ENCODE results near the gene MBNL3.
A peak's percentile ranks its signal among the peaks of the same experiment; 100 is the strongest.
"Not testable (repeated sequence)": the region's sequence is repeated elsewhere in the genome, so short reads cannot be mapped to it uniquely, and the experiment has no call there.

The MBNL3 gene

GRCh38 chrX:132474544-132475248 lies 14.1 kb downstream of the MBNL3 start:
- FAIRE-seq: peak; percentile 30

- no peak for FAIRE-seq
Observed at GRCh38 chrX:132472397-132472796, 16.4 kb downstream of the MBNL3 start.

- no peak for FAIRE-seq
Observed at GRCh38 chrX:132470831-132471230, 18.0 kb downstream of the MBNL3 start.

GRCh38 chrX:132470179-132470578 lies 18.7 kb downstream of the MBNL3 start:
- no peak for FAIRE-seq

- FAIRE-seq: no peak
Observed at GRCh38 chrX:132468454-132468853, 20.4 kb downstream of the MBNL3 start.

GRCh38 chrX:132467989-132468388 lies 20.8 kb downstream of the MBNL3 start:
- no peak for FAIRE-seq

- peak; percentile 91 for FAIRE-seq
Observed at GRCh38 chrX:132467026-132467425, 21.8 kb downstream of the MBNL3 start.

- FAIRE-seq: no peak
Observed at GRCh38 chrX:132463411-132463810, 25.4 kb downstream of the MBNL3 start.

- no peak for FAIRE-seq
Observed at GRCh38 chrX:132461886-132462285, 27.0 kb downstream of the MBNL3 start.

GRCh38 chrX:132452911-132453550 lies 35.8 kb downstream of the MBNL3 start:
- no peak for FAIRE-seq

- not testable (repeated sequence) for FAIRE-seq
Observed at GRCh38 chrX:132445909-132446308, 42.9 kb downstream of the MBNL3 start.

- no peak for FAIRE-seq
Observed at GRCh38 chrX:132444936-132445335, 43.9 kb downstream of the MBNL3 start.

- FAIRE-seq: no peak
Observed at GRCh38 chrX:132443196-132444135, 45.4 kb downstream of the MBNL3 start.

- no peak for FAIRE-seq
Observed at GRCh38 chrX:132442691-132443090, 46.1 kb downstream of the MBNL3 start.

GRCh38 chrX:132435222-132435621 lies 53.6 kb downstream of the MBNL3 start:
- FAIRE-seq: no peak

GRCh38 chrX:132433551-132433950 lies 55.3 kb downstream of the MBNL3 start:
- no peak for FAIRE-seq

GRCh38 chrX:132433001-132433400 lies 55.8 kb downstream of the MBNL3 start:
- FAIRE-seq: no peak

- no peak for FAIRE-seq
Observed at GRCh38 chrX:132428896-132429295, 59.9 kb downstream of the MBNL3 start.

GRCh38 chrX:132426695-132427281 lies 62.0 kb downstream of the MBNL3 start:
- no peak for FAIRE-seq

- FAIRE-seq: no peak
Observed at GRCh38 chrX:132425744-132426318, 63.0 kb downstream of the MBNL3 start.

- no peak for FAIRE-seq
Observed at GRCh38 chrX:132423323-132423722, 65.5 kb downstream of the MBNL3 start.

GRCh38 chrX:132415012-132415411 lies 73.8 kb downstream of the MBNL3 start:
- no peak for FAIRE-seq

GRCh38 chrX:132414404-132414803 lies 74.4 kb downstream of the MBNL3 start:
- FAIRE-seq: no peak
